Coronary artery (tissue), 2 donors: ENCODE data around the gene REXO1.

ENCODE experiments used
- DNase-seq: peaks from one replicate; pipeline ENCODE4 v3.0.0-alpha.2; 2017; ENCODE audit warnings: low spot score
- H3K27ac ChIP-seq, 2 donors: fragments of 200-600 bp; sonication (generic); one replicate each; pipeline ENCODE4 v1.5.1; 2016 to 2019
- H3K4me3 ChIP-seq: fragments of 200-600 bp; sonication (generic); 2 replicates; pipeline ENCODE4 v1.5.1; 2016; ENCODE audit warnings: mild to moderate bottlenecking, moderate library complexity
- CTCF ChIP-seq: fragments of 200-600 bp; sonication (generic); IDR thresholded peaks from one replicate; pipeline ENCODE4 v1.5.1; 2019; ENCODE audit warnings: antibody characterized with exemption

REXO1 gene

GRCh38 chr19:1854542-1855039 lies 6.3 kb upstream of the REXO1 start:
- DNase-seq: no peak
- Histone ChIP-seq H3K27ac (peak overlapping the region in 1 of 2 donors; percentile 90), H3K4me3 (no peak overlapping the region)
- TF ChIP-seq CTCF: no peak

- H3K27ac ChIP-seq: peak overlapping the region in 1 of 2 donors; percentile 90
- TF ChIP-seq CTCF: no peak
- DNase-seq: no peak
- no peak overlapping the region for H3K4me3 ChIP-seq
Measured at GRCh38 chr19:1854039-1854541, 5.8 kb upstream of the REXO1 start.

- no peak for DNase-seq
- Histone ChIP-seq H3K4me3 (no peak overlapping the region), H3K27ac (peak overlapping the region in 1 of 2 donors; percentile 90)
- peak; percentile 77 for TF ChIP-seq CTCF
Measured at GRCh38 chr19:1853295-1854038, 5.2 kb upstream of the REXO1 start.

GRCh38 chr19:1852581-1853128 lies 4.4 kb upstream of the REXO1 start:
- Histone ChIP-seq H3K27ac (no peak overlapping the region), H3K4me3 (no peak overlapping the region)
- no peak for DNase-seq
- TF ChIP-seq CTCF: no peak

GRCh38 chr19:1851654-1852580 lies 3.6 kb upstream of the REXO1 start:
- DNase-seq: no peak
- H3K27ac ChIP-seq: no peak overlapping the region
- H3K4me3 ChIP-seq: no peak overlapping the region
- TF ChIP-seq CTCF: no peak

- Histone ChIP-seq H3K27ac (no peak overlapping the region), H3K4me3 (no peak overlapping the region)
- no peak for TF ChIP-seq CTCF
- DNase-seq: no peak
Measured at GRCh38 chr19:1850809-1851653, 2.7 kb upstream of the REXO1 start.
